Measurements from ENCODE around the gene OLFM1.
"Not testable (repeated sequence)": the region's sequence is repeated elsewhere in the genome, so short reads cannot be mapped to it uniquely, and the experiment has no call there.

The OLFM1 gene

GRCh38 chr9:135134268-135135022 is 47.0 kb downstream of the OLFM1 start:
- DNase-seq (ENCODE audit: low spot score) = no peak

DNA sequence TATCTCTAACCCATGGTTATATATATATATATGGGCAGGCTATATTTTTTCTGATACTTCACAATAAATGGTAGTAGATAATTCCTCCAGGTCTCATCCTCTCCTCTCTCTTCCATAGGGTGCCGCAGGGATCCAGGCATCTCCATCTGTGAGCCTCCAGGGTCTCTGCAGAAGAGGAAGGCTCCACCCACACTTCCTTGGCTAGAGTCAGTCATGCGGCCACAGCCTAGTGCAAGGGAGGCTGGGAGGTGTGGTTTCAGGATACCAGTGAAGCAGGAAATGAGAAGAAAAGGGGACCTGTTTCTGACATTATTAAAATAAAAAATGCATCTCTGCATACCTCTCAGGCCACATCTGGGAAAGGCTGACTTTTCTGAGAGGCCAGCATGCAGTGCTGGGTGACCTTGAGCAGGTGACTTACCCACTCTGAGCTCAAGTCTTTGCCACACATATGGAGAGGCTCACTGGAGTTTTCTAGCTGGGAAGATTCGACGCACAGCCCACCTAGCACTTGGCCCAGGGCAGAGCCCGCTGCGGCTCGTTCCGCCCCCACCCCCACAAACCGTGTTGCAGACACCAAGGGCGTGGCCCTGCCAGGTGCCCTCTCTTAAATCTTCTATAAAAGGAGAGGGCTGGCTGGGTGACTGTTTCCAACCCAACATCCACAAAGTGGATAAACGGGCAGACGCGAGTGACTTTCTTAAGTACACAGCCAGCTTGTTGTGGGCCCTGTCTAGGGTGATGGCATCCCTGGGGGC is 47.9 kb downstream of the OLFM1 start:
- DNase-seq (ENCODE audit: low spot score) = no peak

- DNase-seq (ENCODE audit: low spot score) = no peak
Measured at GRCh38 chr9:135135929-135136315, 48.5 kb downstream of the OLFM1 start.

GRCh38 chr9:135136481-135136880 is 49.0 kb downstream of the OLFM1 start:
- DNase-seq (ENCODE audit: low spot score) = no peak

- DNase-seq (ENCODE audit: low spot score) = no peak
Measured at GRCh38 chr9:135136991-135137832, 49.7 kb downstream of the OLFM1 start.

GRCh38 chr9:135138078-135138855 is 50.8 kb downstream of the OLFM1 start:
- no peak for DNase-seq (ENCODE audit: low spot score)

GRCh38 chr9:135139366-135139959 is 52.0 kb downstream of the OLFM1 start:
- no peak for DNase-seq (ENCODE audit: low spot score)

DNA sequence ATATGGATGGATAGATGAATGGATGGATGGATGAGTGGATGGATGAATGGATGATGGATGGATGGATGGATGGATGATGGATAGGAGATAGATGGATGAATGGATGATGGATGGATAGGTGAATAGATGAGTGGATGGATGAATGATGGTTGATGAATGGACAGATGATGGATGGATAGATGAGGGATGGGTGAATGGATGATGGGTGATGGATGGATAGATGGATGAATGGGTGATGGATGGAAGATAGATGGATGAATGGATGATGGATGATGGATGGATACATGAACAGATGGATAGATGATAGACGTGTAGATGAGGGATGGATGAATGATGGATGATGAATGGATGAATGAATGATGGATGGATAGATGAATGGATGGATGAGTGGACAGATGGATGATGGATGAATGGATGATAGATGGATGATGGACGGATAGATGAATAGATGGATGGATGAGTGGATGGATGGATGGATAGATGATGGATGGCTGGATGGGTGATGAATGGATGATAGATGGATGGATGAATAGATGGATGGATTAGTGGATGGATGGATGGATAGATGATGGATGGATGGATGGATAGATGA is 53.8 kb downstream of the OLFM1 start:
- DNase-seq (ENCODE audit: low spot score) = no peak

DNA sequence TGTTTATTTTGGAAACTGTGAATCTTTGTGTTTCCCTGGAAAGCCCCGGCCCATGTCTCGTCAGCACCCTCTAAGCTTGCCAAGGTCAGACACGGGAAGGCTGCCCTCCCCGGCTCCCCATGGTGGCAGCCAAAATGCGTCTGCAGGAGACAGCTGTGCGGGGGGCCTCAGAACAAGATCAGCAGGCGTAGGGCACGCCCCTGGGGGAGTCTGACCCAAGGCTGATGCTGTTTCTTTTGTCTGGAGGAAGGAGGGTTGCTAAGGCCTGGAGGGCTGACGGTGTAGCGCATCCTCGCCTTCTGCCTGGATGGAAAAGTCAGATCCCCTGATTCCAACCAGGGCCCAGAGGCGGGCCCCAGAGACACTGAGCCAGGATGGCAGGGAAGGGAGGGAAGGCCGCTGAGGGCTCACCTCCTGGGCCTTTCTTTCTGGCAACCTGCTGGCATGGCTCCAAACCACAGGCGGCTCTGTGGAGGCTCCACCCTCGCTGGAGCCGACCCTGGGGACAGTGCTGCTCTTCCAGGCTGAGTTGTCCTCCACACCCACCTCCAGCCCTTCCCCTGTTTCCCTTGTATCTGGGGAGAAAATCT is 57.2 kb downstream of the OLFM1 start:
- no peak for DNase-seq (ENCODE audit: low spot score)

DNA sequence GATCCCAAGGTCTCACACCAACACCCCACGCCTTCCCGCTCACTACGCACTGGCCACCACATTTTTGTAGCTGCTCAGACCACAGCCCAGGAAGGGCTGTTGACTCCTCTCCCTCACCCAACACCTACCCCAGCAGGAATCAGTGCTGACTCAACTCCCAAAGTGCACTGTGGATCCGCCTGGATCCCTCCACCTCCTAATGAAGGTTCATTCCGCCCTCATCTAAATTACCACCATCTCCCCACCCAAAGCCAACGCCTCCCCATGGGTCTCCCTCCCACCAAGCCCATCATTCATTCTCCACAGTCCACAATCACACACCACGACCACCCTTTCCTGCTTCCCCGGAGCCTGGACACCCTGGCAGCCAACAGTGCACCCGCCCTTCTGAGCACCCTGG is 57.8 kb downstream of the OLFM1 start:
- DNase-seq (ENCODE audit: low spot score) = no peak

GRCh38 chr9:135146241-135146640 is 58.8 kb downstream of the OLFM1 start:
- no peak for DNase-seq (ENCODE audit: low spot score)

DNA sequence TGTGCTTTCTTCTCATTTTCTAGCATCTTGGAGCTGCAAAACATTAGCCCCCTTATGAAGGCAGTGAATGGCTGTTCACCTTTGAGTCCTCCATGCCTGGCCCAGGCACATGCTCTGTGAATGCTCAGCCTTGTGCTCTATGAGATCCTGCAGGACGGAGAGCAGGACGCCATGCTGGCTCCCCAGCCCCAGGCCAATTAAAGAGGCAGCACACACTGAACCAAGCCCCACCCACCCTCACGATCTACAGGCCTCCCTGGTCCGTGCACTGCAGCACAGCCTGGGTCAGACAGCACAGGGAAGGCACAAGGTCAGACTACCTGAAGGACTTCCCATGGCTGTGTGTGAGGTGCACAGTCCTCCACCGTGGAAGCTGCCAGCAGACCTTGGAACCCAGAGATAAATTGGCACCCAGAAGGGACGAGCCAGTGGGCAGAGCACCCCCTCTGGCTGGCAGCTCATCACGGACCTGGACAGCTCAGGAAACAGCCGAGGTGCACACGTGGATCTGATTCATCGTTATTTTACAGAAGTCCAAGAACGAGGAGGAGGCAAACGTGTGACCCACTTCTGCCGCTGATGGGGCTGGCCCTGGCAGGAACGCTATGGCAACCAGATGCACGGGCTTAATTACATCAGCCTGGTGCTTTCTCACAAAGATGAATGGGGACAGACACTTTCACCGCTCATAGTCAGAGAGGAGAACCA is 59.5 kb downstream of the OLFM1 start:
- DNase-seq (ENCODE audit: low spot score) = peak; percentile 23

- no peak for DNase-seq (ENCODE audit: low spot score)
Measured at GRCh38 chr9:135147474-135147805, 60.0 kb downstream of the OLFM1 start.

- no peak for DNase-seq (ENCODE audit: low spot score)
Measured at GRCh38 chr9:135147938-135148337, 60.5 kb downstream of the OLFM1 start.

- DNase-seq (ENCODE audit: low spot score) = no peak
Measured at GRCh38 chr9:135148386-135148785, 60.9 kb downstream of the OLFM1 start.

GRCh38 chr9:135149901-135150300 is 62.4 kb downstream of the OLFM1 start:
- not testable (repeated sequence) for DNase-seq (ENCODE audit: low spot score)

DNA sequence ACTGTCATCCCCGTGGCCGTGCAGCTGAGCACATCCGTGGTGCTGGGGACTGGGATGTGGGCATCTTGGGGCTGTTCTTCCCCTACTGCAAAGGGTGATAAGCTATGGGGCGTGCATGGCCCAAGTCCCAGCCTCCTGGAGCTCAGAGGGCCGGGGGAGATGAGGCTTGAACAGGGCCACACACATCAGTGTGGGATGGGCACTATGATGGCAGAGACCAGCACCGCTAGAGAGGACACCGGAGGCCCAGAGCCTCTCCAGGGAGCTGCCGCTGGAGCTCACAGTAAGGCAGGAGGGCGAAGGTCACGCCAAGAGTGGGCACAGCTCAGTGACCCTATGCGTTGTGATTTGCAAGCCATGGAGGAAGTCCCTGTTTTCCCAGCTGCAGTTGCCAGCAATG is 63.5 kb downstream of the OLFM1 start:
- no peak for DNase-seq (ENCODE audit: low spot score)

- no peak for DNase-seq (ENCODE audit: low spot score)
Measured at GRCh38 chr9:135151757-135152613, 64.5 kb downstream of the OLFM1 start.

Data from RKO (cell line).